ENCODE data around the gene PROM1.

Gene PROM1

DNA sequence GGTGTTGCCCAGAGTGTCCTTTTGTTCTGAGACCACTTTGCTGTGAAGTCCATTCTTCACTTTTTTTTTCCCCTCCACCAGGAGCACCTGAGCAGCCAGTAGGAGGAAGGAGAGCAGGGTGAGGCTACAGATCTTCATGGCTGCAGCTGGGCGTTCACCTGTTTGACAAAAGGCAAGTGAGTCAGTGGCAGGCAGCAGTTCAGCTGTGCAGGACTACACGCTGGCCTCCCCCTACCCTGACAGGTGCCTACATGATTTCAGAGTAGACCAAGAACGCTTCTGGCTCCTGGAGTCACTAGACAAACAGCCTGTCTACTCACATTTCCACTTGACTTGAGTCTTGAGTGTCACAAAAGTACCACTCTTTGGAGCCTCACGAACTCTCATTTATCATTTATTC is 147.3 kb downstream of the PROM1 start:
- DNase-seq: no peak

DNA sequence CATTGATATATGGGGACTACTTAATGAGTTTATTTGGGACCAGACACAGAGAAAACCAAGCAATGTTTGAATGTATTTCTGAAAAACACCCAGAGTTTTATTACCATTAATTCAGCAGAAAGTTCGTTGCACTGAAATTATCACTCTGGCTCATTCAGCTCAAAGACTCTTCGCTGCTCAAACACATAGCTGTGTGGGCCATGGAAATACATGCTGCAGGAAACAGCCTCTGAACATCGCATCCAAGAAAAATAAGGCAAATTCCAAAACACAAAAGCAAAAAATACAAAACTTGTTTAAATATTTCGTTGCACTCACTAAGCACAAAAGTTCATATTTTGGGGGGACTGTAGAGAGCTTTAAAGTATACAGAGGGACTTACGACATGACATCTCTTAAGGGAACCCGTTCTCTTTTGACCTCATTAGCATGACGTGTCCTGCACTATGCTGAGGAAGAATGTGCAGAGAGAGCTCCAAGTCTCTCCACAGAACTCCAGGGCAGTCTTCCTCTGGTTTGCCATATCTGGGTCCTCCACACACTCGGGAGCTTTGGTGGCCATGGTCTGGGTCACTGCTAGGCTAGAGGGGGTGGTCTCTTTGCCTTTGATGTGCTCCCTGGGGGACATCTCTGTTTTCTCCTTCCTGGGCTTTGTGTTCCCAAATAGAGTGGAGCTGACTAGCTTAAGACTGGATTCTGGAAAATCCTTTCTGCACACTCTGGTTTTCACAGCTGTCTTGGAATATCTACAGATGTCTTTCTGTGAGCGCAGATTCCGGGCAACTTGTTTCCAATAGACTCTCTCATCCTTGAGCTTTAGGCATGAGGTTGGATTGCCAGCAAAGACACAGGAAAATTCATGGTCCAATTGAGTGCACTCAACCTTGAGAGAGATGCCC is 148.1 kb downstream of the PROM1 start:
- no peak for DNase-seq

DNA sequence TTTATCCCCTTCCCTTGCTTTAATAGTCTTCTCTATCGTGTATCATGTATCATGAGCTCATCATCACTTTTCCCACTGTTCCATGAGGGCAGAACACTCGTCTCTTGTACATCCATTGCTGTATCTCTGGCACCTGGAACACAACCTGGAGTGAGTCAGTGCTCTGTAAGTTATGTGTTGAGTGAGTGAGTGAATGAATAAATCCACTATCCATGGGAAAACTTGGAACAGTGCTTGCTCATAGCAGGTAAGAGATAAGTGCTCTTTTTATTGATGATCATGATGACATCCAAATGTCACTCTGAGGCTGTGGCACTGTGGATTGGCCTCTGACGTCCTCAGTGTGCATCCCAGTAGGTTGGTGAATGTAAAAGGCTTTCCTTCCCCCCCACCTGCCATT is 149.6 kb downstream of the PROM1 start:
- no peak for DNase-seq

DNA sequence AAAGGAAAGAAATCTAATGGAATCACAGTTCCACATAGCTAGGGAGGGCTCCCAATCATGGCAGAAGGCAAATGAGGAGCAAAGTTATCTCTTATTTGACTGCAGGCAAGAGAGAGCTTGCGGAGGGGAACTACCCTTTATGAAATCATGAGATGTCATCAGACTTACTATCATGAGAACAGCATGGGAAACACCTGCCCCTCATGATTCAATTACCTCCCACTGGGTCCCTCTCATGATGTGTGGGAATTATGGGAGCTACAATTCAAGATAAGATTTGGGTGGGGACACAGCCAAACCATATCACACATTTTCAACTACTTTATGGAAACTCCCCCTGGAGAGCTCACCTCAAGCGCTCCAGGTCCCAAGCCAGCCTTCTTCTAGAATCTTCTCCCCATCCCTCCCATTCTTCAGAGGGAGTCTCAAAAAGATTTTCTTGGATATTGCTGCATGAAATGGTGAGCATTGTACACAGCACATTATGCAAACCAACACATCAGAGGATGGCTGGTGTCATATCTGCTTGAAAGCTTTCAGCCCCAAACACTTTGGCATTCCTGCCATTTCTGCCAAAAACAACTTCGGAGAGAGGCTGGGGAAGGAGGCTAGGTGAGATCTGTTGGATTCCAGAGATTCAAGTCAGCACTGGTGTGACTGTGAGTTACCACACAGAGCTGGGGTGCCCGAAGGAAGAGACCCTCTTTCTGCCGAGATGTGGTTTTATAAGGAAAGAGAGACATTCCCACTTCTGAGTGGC is 152.2 kb downstream of the PROM1 start:
- DNase-seq: no peak

DNA sequence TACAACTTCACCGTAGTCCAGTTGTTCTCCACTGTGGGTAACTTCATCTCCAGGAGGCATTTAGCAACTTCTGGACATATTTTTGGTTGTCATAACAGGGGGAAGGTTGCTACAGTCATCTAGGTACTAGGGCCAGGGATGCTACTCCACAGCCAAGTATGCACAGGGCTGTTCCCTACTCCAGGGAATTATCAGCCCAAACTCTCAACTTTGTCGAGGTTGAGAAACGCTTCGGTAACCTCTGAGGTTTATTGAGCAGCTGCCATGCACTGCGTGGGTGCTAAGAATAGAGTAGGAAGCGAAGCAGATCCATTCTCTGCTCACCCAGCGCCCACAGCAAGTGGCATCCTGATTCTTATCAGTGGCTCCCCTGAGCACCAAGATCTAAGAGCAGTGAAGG is 153.5 kb downstream of the PROM1 start:
- DNase-seq: no peak

DNA sequence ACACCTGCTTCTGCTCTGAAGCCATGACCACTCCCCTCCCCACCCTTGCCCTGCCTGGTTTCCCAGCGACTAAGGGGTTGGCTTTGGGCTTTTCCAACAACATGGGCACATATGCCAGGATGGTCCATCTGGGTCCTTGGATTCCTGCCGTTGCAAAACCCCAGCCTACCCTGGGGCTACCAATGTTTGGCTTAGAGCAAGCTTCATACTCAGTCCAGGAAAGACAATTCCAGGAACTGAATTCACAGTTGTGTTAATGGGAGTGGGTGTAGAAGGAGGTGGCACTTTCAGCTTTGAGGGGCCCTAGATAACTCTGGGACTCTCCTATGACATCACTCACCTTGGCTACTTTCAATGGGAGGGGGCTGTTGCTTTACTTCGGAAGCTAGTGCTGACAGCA is 154.3 kb downstream of the PROM1 start:
- DNase-seq: no peak

DNA sequence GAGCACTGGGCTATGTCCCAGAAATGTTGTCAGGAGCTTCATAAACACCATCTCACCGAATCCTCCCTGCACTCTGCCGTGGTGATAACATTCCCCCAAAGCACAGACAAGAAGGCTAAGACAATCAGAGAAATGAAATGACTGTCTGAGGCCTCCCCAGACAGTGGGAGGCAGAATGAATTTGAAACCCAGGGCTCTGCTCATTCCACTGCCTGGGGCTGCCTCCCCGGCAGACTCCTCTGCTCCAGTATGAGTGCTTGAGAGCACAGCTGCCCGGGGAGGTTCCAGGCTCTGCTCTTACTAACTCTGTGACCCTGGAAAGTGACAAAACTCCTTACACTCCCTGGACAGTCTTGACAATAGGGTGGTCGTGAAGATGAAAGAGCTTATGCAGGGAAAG is 154.9 kb downstream of the PROM1 start:
- DNase-seq: no peak

DNA sequence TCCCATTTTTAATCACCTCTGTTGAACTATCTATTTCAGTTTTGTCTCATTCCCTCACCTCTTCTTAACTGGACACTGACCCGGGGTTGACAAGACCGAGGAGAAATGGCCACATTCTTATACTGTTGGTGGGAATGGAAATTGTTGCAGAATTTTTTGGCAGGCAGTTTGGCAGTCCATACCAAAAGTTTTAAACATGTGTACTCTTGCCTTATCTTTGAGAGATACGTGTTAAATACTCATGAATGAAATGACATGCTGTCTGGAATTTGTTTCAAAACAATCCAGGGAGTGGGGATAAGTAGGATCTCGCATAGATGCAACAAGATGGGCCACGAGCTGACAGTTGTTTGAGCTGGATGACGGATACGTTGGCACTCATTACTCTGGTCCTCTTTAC is 157.3 kb downstream of the PROM1 start:
- DNase-seq: no peak

DNA sequence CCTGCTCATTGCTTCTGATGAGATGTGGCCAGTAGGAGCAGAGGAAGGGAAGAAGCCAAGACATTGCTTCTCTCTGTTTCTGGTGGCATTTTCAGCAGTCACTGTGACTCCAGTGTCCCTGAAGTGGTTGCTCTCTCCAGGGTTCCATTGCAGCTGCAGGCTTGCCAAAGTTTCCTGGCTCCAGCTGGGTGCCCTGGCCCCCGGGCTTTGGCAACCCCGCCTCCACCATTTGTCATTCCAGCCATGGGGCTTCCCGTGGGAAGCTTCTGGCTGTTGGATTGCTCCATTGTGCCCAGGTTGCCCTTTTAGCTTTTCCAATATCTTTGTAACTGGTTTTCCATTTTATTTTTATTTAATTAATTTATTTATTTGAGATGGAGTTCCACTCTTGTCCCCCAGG is 158.0 kb downstream of the PROM1 start:
- DNase-seq: no peak

DNA sequence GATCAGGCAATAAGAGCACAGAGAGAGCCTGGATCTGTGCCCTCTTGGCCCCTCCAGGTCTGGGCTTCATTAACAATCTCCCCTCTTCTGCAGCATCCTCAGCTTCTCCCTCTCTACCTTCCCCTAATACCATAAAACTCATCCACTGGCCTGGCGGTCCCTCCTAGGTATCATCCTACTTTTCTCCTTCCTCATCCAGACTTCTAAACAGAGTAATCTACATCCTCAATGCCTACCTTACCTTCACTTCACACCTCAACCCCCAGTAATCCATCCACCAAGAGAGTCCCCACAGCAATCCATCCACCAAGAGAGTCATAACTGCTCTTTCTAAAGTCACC is 162.3 kb downstream of the PROM1 start:
- DNase-seq: no peak

DNA sequence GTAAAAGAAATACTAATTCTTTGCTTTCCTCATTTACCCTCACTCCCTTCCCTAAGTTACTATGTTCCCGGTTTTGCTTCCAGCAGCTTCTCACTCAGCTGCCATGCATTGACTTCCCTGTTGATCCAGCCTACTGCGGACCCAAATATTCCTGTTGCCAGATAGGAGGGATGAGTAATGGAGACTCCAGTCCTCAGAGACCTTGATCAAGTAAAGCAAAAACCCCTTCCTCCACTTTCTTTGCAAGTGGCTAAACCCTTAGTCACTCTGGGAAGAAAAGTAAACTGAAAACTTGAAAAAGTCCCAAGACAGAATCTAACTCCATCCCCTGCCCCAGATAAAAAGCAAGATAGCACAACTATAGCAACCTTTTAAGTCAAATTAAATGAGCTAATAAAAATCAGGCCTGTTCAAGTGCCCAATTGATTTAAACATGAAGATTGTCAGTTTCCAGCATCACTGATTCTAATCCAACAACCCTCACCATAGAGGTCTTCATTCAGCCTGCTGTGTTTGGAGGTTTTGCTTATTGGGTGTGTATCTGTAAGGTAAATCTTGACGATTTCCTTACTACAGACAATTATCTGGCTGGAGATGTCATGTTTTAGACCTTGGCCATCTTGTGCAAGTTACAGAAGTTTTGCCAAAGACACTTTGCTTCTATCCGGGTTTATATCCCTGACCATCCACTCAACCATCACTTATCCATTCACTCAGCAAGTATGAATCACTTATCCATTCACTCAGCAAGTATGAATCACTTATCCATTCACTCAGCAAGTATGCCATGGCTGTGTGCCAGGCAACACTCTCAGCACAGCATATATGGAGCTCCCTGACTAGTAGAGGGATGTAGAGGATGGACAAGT is 162.9 kb downstream of the PROM1 start:
- DNase-seq: no peak

DNA sequence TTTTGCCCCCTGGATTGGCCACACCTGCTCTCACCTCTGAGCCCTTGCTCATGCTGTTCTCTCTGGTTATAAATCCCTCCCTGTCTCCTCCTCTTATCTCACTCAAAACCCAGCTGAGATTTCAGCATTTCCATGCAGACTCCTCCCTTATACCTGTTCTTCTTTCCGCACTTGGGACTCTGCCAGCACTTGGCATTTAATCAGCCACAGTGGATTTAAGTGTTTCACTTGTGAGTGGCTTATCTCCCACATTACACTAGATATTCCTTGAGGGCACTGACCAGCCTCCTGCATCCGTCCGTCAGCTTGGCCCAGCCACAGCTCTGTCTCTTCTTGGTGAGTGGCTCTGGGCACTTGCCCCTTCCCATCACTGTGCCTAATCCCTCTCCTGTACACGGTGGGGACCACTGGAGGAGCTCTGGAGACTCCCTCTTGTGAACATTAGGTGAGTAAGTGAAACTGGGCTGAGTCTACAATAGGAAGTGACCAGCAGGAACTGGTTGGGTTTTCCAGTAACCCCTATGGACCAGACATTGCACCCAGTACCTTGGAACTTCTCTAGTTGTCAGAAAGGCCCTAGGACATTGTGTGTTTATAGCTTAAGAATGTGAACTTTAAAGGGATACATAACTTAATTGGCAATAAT is 165.2 kb downstream of the PROM1 start:
- DNase-seq: no peak

Data from activated gamma-delta T cell treated with Interleukin-2 at 50 U/mL for 16 hours (primary cell).